GM23248 (cell line): Measurements from ENCODE around the gene LACTBL1.
"Not testable (repeated sequence)": the region's sequence is repeated elsewhere in the genome, so short reads cannot be mapped to it uniquely, and the experiment has no call there.

ENCODE experiments used
- EZH2 ChIP-seq: fragments of 200-600 bp; sonication (generic); IDR thresholded peaks from 2 replicates; pipeline ENCODE4 v1.6.1; 2018; ENCODE audit warnings: antibody characterized with exemption, mild to moderate bottlenecking; ENCODE audit not compliant: insufficient read depth, poor library complexity, severe bottlenecking
- EZH2phosphoT487 ChIP-seq: fragments of 200-600 bp; sonication (generic); IDR thresholded peaks from 2 replicates; pipeline ENCODE4 v1.6.1; 2018; ENCODE audit warnings: antibody characterized with exemption, moderate library complexity, mild to moderate bottlenecking, low read depth; ENCODE audit not compliant: insufficient read depth

DNA sequence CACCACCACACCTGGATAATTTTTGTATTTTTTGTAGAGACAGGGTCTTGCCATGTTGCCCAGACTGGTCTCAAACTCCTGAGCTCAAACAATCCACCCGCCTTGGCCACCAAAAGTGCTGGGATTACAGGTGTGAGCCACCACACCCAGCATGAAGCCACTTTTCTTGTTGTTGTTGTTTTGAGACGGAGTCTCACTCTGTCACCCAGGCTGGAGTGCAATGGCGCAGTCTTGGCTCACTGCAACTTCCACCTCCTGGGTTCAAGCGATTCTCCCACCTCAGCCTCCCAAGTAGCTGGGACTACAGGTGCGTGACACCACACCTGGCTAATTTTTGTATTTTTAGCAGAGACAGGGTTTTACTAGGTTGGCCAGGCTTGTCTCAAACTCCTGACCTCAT, 27.5 kb downstream of the LACTBL1 start:
- not testable (repeated sequence) for TF ChIP-seq EZH2, EZH2phosphoT487
